Vagina (tissue), 2 donors: Measurements from ENCODE around the gene CRYBB3.

Source experiments
- CTCF ChIP-seq, 3 experiments: fragments of 450-650 bp in 2 of 3; fragments of 200-600 bp in 1 of 3; sonication (generic) in 1 of 3; IDR thresholded peaks; one replicate each; pipeline ENCODE4 v1.5.1; 2017 to 2019; ENCODE audit warnings: antibody characterized with exemption in 3 of 3, mild to moderate bottlenecking in 2 of 3, moderate library complexity in 2 of 3
- POLR2A ChIP-seq, 2 donors: fragments of 450-650 bp; IDR thresholded peaks; one replicate each; pipeline ENCODE4 v1.6.1; 2017; ENCODE audit warnings: antibody characterized with exemption in 2 of 2, mild to moderate bottlenecking in 2 of 2, moderate library complexity in 2 of 2
- POLR2AphosphoS5 ChIP-seq, 2 donors: sonication (generic); formaldehyde crosslinking; IDR thresholded peaks; one replicate each; pipeline ENCODE4 v1.9.0; 2017; ENCODE audit warnings: antibody characterized with exemption in 2 of 2, mild to moderate bottlenecking in 2 of 2, low read depth in 1 of 2; ENCODE audit not compliant: insufficient read depth in 1 of 2

GRCh38 chr22:25213221-25213620, 13.6 kb downstream of the CRYBB3 start:
- TF ChIP-seq CTCF (IDR thresholded peaks at IDR 0.05), result no peak
- TF ChIP-seq POLR2AphosphoS5 (IDR thresholded peaks at IDR 0.05; ENCODE audit: insufficient read depth in 1 of 2, low read depth in 1 of 2), result no peak
- no peak for TF ChIP-seq POLR2A (IDR thresholded peaks at IDR 0.05)
